HG02763 (cell line): ENCODE results near the gene POLR3GL.
"Not testable (repeated sequence)": the region's sequence is repeated elsewhere in the genome, so short reads cannot be mapped to it uniquely, and the experiment has no call there.

Source experiments
- ATAC-seq: cut with Tn5 transposase; IDR thresholded peaks from one replicate; pipeline ENCODE4 v1.9.1; 2021; ENCODE audit warnings: mild to moderate bottlenecking, moderate library complexity; ENCODE audit not compliant: unreplicated experiment

Gene POLR3GL, protein sequence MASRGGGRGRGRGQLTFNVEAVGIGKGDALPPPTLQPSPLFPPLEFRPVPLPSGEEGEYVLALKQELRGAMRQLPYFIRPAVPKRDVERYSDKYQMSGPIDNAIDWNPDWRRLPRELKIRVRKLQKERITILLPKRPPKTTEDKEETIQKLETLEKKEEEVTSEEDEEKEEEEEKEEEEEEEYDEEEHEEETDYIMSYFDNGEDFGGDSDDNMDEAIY

DNA sequence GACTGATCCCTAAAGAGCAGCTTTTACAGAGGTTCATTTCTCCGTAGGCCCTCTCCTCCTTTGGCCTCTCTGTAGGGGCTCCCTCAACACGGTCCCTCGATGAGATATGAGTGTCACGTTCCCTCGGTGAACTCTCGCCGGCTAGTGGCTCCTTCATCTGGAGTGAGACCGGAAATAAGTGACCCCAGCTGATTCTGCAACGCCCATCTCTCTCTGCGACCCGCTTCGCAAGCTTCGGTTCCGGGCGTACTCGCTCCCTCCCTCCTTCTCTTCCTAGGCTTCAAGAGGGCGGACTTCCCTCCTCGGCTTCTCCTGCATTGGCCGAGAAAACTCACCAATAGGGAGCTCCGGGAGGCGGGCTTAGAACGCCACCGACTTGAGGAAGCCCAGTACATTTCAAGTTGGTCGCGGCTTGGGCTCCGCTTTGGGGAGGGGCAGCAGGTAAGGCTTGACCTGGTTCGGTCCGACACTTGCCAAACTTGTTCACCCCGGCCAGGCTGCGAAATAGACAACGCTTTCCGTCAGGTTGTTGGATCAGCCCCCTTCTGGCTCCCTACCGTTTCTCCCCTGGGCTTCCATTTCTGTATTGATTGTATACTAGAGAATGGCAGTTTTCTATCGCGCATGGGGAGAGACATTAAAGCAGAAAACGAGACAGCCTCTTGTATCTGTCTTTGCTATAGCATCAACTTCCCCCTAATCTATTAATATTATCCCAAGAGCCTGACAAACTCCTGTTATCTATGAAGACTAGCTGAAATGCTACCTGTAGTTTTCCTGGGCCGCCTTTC lies at the start of gene POLR3GL, which contains the start of gene ANKRD34A:
Gene POLR3GL, plus strand, starts transcription at position 363 of the 791 bp plus-strand sequence. CDS start 10,176 bp downstream, outside the sequence.
Gene ANKRD34A, minus strand, starts transcription at position 248 of the 791 bp plus-strand sequence. CDS start 2,816 bp downstream, outside the sequence.
- ATAC-seq = peak; percentile 90

DNA sequence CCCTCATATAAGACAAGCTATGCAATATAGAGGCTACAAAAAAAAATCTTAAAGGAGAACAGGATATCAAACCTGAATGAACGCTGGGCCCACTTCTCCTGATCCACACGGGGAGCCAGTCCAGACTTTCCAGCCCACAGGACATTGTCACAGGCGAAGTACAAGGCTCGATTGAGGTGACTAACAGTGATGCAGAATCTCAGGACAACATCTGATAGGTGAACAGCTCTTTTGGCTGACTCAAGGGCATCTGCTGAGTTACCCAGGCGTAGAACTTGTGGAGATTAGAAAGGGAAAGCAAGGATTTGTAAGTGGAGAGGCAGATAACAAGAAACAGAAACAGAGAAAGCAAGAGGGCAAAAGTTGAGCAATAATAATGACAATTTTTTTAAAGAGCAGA lies 47.7 kb upstream of the POLR3GL start:
- ATAC-seq = no peak

DNA sequence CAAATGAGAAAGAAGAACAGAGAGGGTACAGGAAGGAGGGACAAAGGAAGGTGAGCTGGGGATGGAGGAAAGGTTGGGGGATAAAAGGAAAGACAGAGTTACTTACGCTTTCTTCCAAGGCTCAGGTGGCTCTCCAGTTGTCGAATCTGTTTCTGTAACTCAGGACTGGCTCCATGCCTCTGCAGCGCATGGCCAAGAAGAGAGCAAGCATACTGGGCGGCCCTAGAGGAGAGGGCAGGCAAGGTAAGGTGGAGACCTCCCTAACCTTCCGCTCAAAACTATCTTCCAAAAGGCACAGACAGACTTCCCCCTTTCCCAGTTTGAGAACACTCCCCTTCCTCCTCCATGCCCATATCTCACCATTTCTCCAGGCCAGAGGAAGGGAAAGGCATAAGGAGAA lies 46.9 kb upstream of the POLR3GL start:
- ATAC-seq = no peak

DNA sequence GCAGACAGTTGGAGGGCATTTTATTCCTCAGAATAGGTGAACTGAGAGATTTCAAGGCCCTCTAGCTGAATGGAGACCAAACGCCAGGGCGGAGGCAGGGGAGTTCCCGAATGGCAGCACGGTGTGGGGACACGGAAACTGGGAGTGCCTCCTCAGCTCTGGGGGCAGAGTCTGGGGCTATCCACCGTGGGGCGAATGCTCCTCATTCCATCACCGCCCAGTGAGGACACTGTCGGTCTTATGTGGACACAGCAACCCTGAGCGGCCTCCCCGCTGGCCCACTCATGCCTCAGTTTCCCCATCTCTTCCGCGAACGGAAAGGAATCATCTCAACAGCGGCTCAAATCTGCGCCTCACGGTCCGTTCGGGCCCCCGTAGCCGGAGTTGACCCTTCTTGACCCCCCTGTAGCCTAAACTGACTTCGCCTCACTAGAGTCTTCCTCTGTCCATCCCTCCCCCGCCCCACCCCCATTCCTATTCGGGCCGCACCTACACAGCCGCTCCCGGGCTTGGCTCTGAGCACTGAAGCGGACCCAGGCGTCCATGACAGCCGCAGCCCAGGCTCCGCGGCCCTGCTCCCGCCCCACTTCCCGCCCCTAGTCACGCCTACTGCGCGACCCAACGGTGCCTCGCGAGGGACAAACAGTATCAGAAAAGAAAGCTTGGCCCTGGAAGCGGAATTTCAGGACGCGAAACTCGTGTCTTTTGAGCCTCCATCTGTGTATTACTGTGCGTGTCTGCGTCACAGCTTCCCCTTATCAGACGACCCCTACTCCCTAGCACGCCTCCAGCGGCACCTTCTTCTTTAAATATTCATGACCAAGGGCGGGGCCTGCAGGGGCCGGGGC lies 46.1 kb upstream of the POLR3GL start, which contains the start of gene PEX11B:
Gene PEX11B, minus strand, starts transcription at position 574 of the 848 bp plus-strand sequence. Its CDS starts 29 bp downstream, at position 545.
- ATAC-seq = peak; percentile 89

DNA sequence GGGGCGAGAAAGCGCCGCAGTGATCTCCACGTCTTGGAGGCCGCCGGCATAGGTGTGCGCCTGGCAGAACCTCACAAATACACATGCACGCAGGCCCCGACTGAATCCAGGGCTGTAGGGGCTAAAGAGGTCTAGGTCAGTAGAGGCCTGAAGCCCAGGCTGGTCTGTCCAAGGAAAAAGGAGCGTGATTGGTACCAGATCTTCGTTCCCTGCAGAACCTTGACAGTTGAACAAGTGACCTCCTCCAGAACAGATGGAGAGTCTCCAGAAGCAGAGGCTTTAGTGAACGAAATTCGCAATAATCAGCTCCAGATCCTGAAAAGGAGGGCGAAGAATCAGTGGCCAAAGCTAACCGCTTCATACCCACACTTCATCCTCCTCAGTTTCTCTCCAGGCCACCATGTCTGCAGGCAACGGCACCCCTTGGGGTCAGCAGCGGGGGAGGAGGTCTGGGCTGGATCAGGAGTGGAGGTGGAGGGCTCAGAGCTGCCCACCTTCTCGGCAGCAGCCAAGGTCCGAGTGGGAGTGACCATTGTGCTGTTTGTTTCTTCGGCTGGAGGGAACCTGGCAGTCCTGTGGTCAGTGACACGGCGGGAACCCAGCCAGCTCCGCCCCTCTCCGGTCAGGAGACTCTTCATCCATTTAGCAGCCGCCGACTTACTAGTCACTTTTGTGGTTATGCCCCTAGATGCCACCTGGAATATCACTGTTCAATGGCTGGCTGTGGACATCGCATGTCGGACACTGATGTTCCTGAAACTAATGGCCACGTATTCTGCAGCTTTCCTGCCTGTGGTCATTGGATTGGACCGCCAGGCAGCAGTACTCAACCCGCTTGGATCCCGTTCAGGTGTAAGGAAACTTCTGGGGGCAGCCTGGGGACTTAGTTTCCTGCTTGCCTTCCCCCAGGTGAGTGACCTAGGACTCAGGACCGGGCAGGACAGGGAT lies 45.2 kb upstream of the POLR3GL start:
- ATAC-seq = peak; percentile 8

DNA sequence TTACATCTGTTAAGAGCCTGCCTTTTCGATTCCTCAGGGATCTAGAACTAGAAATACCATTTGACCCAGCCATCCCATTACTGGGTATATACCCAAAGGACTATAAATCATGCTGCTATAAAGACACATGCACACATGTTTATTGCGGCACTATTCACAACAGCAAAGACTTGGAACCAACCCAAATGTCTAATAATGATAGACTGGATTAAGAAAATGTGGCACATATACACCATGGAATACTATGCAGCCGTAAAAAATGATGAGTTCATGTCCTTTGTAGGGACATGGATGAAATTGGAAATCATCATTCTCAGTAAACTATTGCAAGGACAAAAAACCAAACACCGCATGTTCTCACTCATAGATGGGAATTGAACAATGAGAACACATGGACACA lies 44.2 kb upstream of the POLR3GL start:
- ATAC-seq = not testable (repeated sequence)

DNA sequence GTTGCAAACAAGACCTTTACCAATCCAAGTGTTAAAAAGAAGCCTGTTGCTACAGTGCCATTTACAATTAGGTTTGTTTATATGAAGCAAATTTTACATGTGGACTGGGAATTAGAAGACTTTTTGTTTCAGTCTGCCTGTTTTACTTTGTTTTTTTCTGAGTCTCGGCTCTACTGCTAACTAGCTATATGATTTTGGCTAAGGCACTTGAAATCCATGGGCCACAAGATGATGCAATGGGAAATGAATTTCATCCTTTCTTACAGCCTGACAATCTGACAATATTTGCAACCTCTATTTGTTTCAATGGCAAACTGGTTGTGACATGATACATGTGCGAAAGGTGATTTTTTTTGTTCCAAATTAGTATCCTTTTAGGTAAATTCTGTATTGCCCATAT lies 42.2 kb upstream of the POLR3GL start:
- no peak for ATAC-seq

DNA sequence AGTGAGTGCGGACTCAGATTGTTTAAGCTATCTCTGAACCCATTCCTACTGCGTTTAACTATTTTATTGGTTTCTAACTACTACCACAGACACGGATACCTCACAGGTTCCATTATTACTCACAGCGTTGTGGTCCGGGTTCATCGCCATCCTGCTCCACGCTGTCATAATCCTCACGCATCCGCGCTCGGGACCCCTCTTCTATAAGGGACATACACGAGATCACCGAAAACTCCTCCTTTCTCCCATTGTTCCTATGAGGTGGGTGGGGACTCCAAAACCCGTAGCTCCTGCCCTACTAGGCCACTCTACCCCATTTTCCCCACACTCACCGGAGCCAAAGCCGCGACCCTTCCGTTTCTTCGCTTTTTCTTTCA lies 37.8 kb upstream of the POLR3GL start:
- ATAC-seq = peak; percentile 2

DNA sequence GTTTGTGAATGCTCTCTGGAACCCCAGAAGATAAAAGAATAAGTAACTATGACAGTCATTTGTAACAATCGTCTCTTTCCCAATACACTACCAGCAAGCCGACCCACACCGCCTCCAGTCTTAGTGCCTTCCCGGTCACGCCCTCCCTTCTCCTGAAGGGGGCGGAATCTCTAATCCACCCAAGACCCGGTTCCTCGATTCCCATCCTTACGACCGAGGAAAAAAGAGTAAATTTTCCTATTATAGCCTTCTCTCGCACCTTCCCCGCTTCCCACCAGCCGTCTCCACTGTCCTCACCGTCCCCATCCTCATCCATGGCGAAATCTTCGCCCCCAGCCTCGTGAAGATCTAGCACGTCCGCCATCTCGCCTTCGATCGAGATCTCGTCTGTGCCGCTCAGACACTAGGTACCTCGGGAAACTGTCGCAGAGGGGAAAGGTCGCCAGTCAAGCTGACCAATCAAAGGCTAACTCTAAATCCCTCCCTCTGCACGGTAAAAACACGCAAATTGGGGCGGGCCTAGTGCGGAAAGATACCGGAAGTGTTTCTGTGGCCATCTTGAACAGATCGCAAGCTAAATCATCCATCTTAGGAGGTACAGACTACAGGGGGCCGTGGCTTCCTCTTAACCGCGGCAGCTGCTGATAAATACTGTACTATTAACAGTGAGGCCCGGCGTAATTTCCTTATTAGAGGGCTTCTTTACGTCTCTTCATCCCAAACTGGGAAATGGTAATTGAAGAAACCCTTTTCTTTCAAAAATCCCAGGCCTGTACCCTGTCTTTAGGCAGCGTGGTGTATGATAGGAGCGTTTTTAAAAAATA lies 37.2 kb upstream of the POLR3GL start, which contains the start of gene RBM8A:
Gene RBM8A, minus strand, starts transcription at position 422 of the 824 bp plus-strand sequence. Its CDS starts 58 bp downstream, at position 364.
- ATAC-seq = peak; percentile 96

DNA sequence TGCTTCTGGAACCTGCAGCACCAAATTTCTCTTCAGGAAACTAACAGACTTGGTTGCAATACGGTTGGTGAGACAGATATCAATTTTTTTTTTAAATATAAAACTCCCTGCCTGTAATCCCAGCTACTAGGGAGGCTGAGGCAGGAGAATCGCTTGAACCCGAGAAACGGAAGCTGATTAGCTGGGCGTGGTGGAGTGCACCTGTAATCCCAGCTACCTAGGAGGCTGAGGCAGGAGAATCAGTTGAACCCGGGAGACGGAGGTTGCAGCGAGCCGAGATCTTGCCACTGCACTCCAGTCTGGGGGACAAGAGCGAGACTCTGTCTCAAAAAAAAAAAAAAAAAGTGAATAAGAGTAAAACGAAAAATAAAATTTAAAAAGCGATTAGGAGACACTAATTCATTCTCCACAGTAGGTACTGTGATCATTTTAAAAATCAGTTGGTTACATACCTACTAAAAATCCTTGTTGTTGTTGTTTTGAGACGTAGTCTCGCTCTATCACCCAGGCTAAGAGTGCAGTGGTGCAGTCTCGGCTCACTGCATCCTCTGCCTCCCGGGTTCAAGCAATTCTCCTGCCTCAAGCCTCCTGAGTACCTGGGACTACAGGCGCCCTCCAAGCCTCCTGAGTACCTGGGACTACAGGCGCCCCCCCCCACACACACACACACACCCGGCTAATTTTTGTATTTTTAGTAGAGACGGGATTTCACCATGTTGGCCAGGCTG lies 36.4 kb upstream of the POLR3GL start:
- ATAC-seq = no peak

DNA sequence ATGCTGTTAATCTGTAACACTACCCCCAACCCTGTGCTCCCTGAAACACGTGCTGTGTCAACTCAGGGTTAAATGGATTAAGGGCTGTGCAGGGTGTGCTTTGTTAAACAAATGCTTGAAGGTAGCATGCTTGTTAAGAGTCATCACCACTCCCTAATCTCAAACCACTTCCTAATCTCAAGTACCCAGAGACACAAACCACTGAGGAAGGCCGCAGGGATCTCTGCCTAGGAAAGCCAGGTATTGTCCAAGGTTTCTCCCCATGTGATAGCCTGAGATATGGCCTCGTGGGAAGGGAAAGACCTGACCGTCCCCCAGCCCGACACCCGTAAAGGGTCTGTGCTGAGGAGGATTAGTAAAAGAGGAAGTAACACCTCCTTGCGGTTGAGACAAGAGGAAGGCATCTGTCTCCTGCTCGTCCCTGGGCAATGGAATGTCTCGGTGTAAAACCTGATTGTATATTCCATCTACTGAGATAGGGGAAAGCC lies 31.9 kb upstream of the POLR3GL start:
- ATAC-seq = not testable (repeated sequence)

DNA sequence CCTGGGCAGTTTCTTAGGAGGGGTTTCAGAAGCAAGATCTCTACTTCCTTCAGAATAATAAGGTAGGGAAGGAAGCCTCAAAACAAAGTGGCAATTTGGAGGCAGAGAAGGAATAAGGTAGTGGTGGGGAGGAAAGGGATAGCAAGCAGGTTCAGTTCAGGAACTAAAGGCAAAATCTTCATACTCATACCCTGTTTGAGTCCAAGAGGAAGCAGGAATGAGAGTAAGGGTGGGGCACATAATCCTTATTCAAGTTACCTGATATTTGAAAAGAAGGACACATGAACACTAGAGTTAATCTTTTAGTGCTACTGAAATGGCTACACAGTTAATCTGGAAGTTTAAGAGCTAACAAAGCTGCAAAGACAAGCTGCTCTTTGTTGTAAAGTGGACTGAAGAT lies 28.8 kb upstream of the POLR3GL start:
- no peak for ATAC-seq

DNA sequence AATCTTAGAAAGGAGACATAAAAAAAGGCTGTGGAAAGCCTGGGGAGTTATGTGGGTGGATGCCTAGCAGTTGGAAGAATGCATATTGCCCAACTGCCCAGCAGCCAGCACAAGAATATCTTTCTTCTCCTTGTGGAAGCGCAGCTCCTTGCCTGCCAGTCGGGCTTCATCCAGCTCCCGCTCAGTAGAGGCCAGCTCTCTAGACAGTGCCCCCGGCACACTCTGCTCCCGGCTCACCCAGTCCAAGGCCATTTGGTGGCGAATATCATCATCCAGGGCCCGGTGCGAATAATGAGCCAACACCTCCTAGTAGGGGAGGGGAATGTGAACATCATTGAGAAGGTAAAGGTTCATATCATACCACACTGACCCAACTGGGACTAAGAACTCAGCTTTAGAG lies 28.2 kb upstream of the POLR3GL start:
- ATAC-seq = no peak

DNA sequence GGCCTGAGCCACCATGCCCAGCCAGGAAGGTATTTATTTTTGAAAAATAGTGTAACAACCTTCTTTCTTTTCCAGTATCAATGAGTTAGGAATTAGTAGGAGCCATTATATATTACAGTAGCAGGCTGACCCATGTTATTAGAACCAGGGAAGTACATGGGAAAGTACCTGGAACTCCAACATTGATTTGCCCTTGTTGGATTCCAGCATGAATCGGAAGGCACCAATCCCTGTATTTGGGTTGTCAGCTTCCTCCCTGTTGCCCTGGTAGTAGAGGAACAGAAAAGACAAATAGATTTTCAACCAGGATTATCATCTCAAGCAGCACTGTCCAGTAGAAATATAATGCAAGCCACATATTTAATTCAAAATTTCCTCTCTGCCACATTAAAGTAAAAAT lies 27.1 kb upstream of the POLR3GL start:
- no peak for ATAC-seq

DNA sequence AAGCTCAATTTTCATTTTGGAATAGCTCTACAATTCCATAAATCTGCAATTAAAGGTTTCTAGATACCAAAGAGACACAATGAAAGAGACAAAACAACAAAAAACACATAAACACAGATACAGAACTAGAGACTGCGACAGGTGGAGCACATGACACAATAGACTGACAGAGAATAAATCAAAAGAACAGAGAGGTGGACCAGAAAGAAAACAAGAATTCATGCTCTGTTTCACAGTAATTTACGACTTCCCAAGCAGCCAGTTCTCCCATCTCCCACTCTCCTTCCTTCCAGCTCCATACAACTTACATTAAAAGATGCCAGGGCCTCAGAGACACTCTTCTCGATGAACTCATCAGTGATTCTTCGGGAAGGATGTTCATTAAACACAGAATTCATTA lies 22.1 kb upstream of the POLR3GL start:
- no peak for ATAC-seq

DNA sequence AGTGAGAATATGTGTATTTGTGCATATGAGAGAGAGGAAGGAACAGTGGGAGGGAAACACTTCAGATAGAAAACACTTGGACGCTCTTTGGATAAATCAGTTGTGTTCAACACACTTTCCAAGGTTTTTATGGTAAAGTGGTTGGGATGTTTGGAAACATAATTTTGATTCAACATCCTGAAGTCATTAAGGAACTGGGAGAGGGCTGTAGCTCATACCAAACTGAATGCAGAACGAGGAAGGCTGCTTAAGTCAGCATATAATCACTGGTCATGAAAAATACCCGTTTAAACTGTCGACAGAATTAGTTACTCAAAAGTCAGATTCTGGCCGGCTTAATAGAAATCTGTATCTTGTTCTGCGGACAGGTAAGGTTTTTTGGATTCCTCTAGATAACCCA lies 21.6 kb upstream of the POLR3GL start:
- no peak for ATAC-seq

DNA sequence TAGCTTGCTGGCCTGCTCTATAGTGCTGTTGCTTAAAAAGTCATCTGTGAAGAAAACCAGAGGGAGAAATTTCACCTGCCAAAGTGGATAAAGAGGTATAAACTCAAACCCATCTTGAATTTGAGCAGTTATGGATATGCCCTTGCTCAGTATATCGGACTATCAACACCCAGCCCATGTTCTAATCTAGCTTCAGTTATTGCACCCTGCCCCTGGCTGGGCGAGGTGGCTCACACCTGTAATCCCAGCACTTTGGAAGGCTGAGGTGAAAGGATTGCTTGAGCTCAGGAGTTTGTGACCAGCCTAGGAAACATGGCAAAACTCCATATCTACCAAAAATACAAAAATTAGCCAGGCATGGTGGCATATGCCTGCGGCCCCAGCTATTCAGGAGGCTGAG lies 20.0 kb upstream of the POLR3GL start:
- no peak for ATAC-seq

DNA sequence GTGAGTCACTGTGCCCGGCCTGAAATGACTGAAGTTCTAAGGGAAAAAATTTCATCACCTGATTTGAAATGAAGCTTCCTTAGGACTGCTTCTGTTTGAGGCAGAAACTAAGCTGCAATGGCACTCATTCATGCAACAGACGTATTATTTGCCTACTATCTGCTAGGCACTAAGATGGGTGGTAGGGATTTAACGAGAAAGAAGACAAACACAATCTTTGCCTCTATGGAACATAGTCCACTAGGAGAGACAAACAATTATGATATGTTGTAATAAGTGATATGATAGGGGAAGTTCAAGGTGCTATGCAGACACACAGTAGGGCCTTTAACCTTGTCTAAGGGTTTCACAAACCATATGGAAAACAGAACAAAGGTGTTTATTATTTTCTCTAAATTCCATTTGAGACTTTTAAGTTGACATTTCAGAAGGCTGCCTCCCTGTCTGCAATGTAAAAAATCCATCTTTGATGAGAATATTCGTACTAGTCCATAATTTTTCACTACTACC lies 18.0 kb upstream of the POLR3GL start:
- no peak for ATAC-seq
